ENCODE results near the gene PCDHGA3. TPM values are rescaled to one million over a fixed set of nuclear protein-coding genes. Genes with fewer than 3 reads are reported as not detected.

Gene PCDHGA3
- total and polyA plus RNA-seq, 2 experiments from 2014 or later, result 0.63 to 0.90 TPM

GRCh38 chr5:141355641-141356040 lies 12.0 kb downstream of the PCDHGA3 start:
- Histone ChIP-seq H3K9me2 (ENCODE audit: insufficient read depth) (no peaks in the 10 kb centered on the region), H3K4me2 (no peak overlapping the region), H3K4me1 (ENCODE audit: insufficient read depth) (no peaks in the 10 kb centered on the region), H3K27me3 (ENCODE audit: insufficient read depth) (no peaks in the 10 kb centered on the region), H3K79me2 (replicated peaks; ENCODE audit: insufficient read depth) (no peaks in the 10 kb centered on the region), H3K36me3 (ENCODE audit: insufficient read depth) (no peaks in the 10 kb centered on the region), H3K27ac (ENCODE audit: low read depth) (no peak overlapping the region), H4K20me1 (replicated peaks; ENCODE audit: insufficient read depth) (no peaks in the 10 kb centered on the region), H3F3A (replicated peaks; ENCODE audit: low read depth) (0 out of 2 replicates have a peak, but pooled peaks cover 5% of the 10 kb centered on the region), H2AFZ (no peak overlapping the region), H3K4me3 (no peak overlapping the region)
- Mint-ChIP-seq H3K36me3 (ENCODE audit: low read depth) (peaks cover 61% of the 10 kb centered on the region), H3K4me1 (peaks cover 5% of the 10 kb centered on the region), H3K9me3 (peaks cover 62% of the 10 kb centered on the region), H3K27me3 (ENCODE audit: insufficient read depth, low read depth, poor library complexity) (peaks cover 4% of the 10 kb centered on the region), H3K27ac (no peak overlapping the region), H3K4me3 (no peak overlapping the region)
- TF ChIP-seq REST (IDR thresholded peaks at IDR 0.05; ENCODE audit: unreplicated experiment) (no peak), POLR2AphosphoS5 (IDR thresholded peaks at IDR 0.05; ENCODE audit: low read depth) (no peak), ZNF114 (CRISPR knock-in tag; IDR thresholded peaks at IDR 0.05) (no peak), ZNF331 (CRISPR knock-in tag; IDR thresholded peaks at IDR 0.05; ENCODE audit: low read depth) (no peak), EZH2 (IDR thresholded peaks at IDR 0.05; ENCODE audit: low read depth, unreplicated experiment) (no peak), JUNB (IDR thresholded peaks at IDR 0.05; ENCODE audit: unreplicated experiment) (no peak), ZNF462 (CRISPR knock-in tag; IDR thresholded peaks at IDR 0.05) (no peak), EZH2phosphoT487 (IDR thresholded peaks at IDR 0.05; ENCODE audit: unreplicated experiment) (no peak), ETS1 (IDR thresholded peaks at IDR 0.05) (no peak), NANOG (IDR thresholded peaks at IDR 0.05; ENCODE audit: borderline replicate concordance) (no peak), STAT1 (IDR thresholded peaks at IDR 0.05; ENCODE audit: unreplicated experiment) (no peak), CREB1 (CRISPR knock-in tag; IDR thresholded peaks at IDR 0.05; ENCODE audit: low read depth) (no peak)
- TF ChIP-seq, protein P1, sequence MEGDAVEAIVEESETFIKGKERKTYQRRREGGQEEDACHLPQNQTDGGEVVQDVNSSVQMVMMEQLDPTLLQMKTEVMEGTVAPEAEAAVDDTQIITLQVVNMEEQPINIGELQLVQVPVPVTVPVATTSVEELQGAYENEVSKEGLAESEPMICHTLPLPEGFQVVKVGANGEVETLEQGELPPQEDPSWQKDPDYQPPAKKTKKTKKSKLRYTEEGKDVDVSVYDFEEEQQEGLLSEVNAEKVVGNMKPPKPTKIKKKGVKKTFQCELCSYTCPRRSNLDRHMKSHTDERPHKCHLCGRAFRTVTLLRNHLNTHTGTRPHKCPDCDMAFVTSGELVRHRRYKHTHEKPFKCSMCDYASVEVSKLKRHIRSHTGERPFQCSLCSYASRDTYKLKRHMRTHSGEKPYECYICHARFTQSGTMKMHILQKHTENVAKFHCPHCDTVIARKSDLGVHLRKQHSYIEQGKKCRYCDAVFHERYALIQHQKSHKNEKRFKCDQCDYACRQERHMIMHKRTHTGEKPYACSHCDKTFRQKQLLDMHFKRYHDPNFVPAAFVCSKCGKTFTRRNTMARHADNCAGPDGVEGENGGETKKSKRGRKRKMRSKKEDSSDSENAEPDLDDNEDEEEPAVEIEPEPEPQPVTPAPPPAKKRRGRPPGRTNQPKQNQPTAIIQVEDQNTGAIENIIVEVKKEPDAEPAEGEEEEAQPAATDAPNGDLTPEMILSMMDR (conservative IDR thresholded peaks at IDR 0.05; ENCODE audit: low read depth in 2 of 2), result no peak
- DNase-seq (ENCODE audit: low spot score) (no peak), ATAC-seq (no peak)

Data from GM23338 (cell line).